ENCODE results near the gene ADAR. TPM values are rescaled to one million over a fixed set of nuclear protein-coding genes. Genes with fewer than 3 reads are reported as not detected.

The ADAR gene
- total RNA-seq, 2 donors from 2014 or later, result 115 to 125 TPM

- H3K4me1 ChIP-seq, result no peaks in the 10 kb centered on the region
- H3K27me3 ChIP-seq, result no peaks in the 10 kb centered on the region
- H3K27ac ChIP-seq, result no peak overlapping the region
- TF ChIP-seq CTCF (IDR thresholded peaks at IDR 0.05), result no peak
- H3K9ac ChIP-seq (ENCODE audit: low read depth in 2 of 2, low read length in 2 of 2), result no peak overlapping the region
- intact Hi-C loops (cut with DNase I), result no loop called here
- DNase-seq, result no peak
- H3K36me3 ChIP-seq, result no peaks in the 10 kb centered on the region
- no peak overlapping the region for H3K4me3 ChIP-seq
- H3K9me3 ChIP-seq, result no peaks in the 10 kb centered on the region
Observed at GRCh38 chr1:154620751-154621150, 12.8 kb upstream of the ADAR start.

GRCh38 chr1:154619181-154619948, 11.4 kb upstream of the ADAR start:
- no peak for TF ChIP-seq CTCF (IDR thresholded peaks at IDR 0.05)
- no peak overlapping the region for H3K4me3 ChIP-seq
- intact Hi-C loops (cut with DNase I), result no loop called here
- no peak overlapping the region for H3K27ac ChIP-seq
- no peaks in the 10 kb centered on the region for H3K36me3 ChIP-seq
- H3K9ac ChIP-seq (ENCODE audit: low read depth in 2 of 2, low read length in 2 of 2), result no peak overlapping the region
- DNase-seq, result no peak
- H3K9me3 ChIP-seq, result no peaks in the 10 kb centered on the region
- H3K27me3 ChIP-seq, result no peaks in the 10 kb centered on the region
- H3K4me1 ChIP-seq, result no peaks in the 10 kb centered on the region

- no peak for DNase-seq
- intact Hi-C loops (cut with DNase I), result no loop called here
- no peak overlapping the region for H3K27ac ChIP-seq
- H3K4me3 ChIP-seq, result no peak overlapping the region
- no peaks in the 10 kb centered on the region for H3K4me1 ChIP-seq
- no peaks in the 10 kb centered on the region for H3K27me3 ChIP-seq
- H3K36me3 ChIP-seq, result no peaks in the 10 kb centered on the region
- TF ChIP-seq CTCF (IDR thresholded peaks at IDR 0.05), result no peak
- H3K9ac ChIP-seq (ENCODE audit: low read depth in 2 of 2, low read length in 2 of 2), result no peak overlapping the region
- H3K9me3 ChIP-seq, result no peaks in the 10 kb centered on the region
Observed at GRCh38 chr1:154616659-154617345, 8.8 kb upstream of the ADAR start.

- intact Hi-C loops (cut with DNase I), result no loop called here
- Histone ChIP-seq H3K36me3 (no peaks in the 10 kb centered on the region), H3K27ac (no peak overlapping the region), H3K9ac (ENCODE audit: low read depth in 2 of 2, low read length in 2 of 2) (no peak overlapping the region), H3K4me1 (no peaks in the 10 kb centered on the region), H3K9me3 (no peaks in the 10 kb centered on the region), H3K27me3 (no peaks in the 10 kb centered on the region), H3K4me3 (no peak overlapping the region)
- no peak for TF ChIP-seq CTCF (IDR thresholded peaks at IDR 0.05)
- no peak for DNase-seq
Observed at GRCh38 chr1:154615411-154615810, 7.4 kb upstream of the ADAR start.

- Histone ChIP-seq H3K36me3 (no peaks in the 10 kb centered on the region), H3K9ac (ENCODE audit: low read depth in 2 of 2, low read length in 2 of 2) (no peak overlapping the region), H3K9me3 (no peaks in the 10 kb centered on the region), H3K27ac (no peak overlapping the region), H3K4me3 (no peak overlapping the region), H3K4me1 (no peaks in the 10 kb centered on the region), H3K27me3 (no peaks in the 10 kb centered on the region)
- no peak for DNase-seq
- no peak for TF ChIP-seq CTCF (IDR thresholded peaks at IDR 0.05)
- intact Hi-C loops (cut with DNase I), result no loop called here
Observed at GRCh38 chr1:154614901-154615300, 6.9 kb upstream of the ADAR start.
